GM18909 (cell line): ENCODE data around the gene SLC44A1.

Source experiments
- ATAC-seq: cut with Tn5 transposase; IDR thresholded peaks from one replicate; pipeline ENCODE4 v1.9.1; 2021; ENCODE audit warnings: mild to moderate bottlenecking; ENCODE audit not compliant: unreplicated experiment, poor library complexity

The SLC44A1 gene

DNA sequence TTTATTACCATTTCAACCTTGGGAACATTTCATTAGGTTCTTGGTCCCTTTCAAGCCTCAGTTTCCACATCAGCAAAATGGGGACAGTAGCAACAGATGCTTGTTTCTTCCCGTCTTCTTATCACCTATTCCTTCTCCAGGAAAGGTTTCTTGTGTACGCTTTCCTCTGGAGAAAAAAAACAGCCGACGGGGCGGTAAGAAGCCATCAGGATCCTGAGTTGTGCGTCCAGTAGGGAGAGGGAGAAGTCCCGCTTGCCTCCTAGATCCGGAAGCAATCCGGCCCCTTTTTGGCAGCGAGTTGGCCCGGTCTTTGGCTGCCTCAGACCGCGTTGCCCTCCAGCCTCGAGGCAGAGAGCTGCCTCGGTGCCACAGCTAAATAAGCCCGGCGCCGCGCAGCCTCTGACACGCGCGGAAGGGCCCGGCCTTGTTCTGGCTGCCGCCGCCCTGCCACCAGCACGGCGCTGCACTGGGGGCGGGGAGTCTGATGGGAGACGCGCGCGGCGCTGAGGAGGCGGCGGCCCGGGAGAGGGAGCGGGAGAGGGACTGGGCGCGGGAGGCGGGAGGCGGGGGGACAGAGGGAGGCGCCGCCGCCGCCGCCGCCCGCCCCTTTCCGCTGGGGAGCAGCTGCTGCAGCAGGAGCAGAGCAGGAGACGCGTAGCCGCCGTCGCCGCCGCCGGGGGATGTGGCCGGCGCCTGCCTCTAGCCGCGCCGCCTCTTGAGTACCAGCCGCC lies at the start of gene SLC44A1:
TSS of gene SLC44A1 (plus strand) at position 649 of the 731 bp plus-strand sequence. CDS start 218 bp downstream, outside the sequence.
- ATAC-seq: peak; percentile 91

DNA sequence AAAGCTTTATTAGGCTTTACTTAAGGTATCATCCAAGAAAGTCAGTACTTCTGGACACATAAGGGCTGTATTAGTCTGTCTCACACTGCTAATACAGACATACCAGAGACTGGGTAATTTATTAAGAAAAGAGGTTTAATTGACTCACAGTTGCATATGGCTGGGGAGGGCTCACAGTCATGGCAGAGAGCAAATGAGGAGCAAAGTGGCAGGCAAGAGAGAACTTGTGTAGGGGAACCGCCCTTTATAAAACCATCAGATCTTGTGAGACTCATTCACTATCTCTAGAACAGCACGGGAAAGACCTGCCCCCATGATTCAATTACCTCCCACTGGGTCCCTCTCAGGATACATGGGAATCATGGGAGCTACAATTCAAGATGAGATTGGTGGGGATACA lies 49.2 kb upstream of the SLC44A1 start:
- ATAC-seq: no peak

DNA sequence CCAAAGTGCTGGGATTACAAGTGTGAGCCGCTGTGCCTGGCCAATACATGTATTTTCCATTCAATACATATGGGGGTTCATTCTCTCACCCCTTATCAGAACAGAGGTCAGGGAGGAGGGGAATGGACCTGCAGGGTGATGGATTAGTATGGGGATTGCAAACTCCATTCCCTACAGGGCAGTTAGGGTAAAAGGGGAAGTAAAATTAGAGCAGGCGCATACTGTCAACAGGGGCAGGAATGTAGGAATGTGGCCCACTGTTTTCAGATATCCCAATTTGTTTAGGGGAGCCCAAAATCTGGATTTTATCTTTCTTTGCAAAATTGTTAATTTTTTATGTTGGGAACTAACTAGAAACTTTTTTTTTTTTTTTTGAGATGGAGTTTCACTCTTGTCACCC lies 46.4 kb upstream of the SLC44A1 start:
- no peak for ATAC-seq

DNA sequence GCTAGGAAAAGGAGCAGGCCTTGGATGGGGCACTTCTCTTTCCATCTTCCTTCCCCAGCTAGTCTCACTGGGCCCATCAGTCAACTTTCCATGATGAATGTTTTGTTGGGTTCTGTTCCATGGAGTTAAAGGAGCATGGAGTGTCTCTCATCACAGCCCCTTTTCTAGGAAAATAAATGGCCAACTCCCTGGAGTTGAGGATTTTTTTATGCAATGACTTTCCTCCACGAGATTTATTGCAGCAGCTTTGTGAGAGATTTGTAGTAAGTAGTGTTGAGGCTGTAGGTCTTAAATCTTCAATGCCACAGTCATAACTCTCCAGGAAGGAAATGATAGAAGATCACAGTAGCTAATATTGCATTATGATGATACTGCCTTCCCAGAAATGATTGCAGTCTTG lies 45.6 kb upstream of the SLC44A1 start:
- no peak for ATAC-seq

DNA sequence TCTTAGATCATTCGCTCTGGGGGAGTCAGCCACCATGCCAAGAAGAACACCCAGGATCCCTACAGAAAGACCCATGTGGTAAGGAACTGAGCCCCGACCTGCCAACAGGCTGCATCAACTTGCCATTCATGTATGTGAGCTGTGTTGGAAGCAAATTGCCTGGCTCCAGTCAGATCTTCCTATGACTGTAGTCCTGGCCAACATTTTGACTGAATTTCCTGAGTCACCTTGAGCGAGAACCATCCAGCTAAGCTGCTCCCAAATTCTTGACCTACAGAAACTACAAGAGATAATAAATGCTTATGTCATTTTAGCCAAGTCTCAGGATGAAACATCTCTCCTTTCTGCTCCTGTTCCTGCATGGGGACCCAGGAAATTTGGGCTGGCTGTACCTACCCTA lies 40.0 kb upstream of the SLC44A1 start:
- ATAC-seq: no peak

DNA sequence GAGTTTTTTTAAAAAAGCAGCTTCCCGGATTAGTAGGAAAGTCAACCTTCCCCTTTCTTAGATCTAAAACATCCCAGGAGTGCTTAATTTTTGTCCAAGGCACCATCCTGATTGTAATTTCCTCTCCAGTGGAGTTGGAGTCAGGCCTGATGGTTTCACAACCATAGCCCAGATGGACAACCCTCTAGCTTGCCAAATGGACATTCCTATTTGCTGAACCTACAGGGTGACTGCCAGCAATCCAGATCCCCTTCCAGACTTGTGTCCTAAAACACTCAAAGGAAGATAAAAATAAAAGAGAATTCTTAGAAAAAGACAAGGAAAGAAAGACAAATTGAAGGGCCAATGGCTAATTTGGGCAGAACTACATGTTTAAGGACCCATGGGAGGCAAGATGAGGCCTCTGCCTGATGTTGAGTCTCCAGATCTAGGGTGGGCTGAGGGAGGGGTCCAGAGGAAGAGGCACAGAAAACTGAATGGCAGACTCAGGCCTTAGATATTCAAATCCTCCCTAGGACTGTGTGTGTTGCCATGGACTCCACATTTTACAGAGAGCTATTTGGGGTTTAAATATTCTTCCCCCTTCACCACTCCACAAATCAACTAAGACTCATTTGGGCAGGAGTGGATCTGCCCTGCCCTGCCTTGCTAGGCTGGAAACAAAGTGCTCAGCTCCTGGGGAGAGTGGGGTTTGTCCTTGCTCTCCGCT lies 38.5 kb upstream of the SLC44A1 start:
- ATAC-seq: no peak

DNA sequence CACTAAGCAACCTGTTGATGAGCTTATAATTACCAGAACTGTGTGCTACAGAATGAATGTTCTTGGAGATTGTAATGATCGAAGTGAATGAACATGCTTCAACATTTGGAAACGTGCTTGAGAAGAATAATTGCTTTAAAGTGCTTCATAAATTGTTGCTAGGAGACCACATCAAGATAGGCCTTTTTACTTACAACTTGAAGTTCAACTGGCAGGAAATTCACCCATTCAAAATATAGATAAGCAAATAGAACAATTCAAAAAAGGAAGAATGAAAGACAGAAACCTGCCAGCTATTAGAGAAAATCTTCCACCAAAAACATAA lies 38.0 kb upstream of the SLC44A1 start:
- ATAC-seq: no peak

DNA sequence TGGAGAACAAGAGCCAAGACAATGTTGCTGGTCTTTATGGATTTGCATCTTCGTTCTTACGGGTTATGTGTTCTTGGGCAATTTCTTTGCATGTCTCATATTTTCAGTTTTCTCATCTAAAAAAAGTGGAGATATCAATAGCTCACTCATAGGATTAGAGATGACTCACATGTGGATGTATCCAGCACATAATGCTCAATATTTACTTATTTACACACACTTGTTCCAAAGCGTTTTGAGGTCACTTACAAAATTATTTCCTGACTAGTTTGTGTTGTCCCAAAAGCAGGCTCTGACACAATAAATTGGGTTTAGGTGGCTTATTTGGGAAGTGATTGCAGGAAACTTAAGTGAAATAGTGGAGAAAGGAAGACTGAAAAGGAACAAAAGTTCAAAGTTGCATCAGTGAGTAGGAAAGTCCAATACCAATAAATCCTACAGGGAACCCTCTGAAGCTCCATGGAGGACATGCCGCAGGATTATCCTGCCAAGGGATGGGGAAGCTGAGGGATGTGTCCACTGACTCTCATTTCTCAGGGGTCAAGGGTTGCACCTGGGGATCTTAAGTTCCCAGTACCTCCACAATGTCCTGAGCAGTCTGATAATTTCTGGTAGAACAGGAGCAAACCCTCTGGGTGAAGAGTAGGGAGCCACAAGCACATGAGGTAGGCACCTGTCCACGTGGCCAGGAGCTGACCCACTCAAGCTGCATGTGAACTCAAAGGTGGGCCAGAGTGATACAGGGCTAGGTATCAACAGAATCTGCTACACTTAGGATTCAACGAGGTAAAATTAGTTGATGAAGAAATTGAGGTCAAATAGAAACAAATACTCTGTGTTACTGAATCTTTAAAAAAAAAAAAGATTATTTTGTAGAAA lies 37.4 kb upstream of the SLC44A1 start:
- no peak for ATAC-seq

DNA sequence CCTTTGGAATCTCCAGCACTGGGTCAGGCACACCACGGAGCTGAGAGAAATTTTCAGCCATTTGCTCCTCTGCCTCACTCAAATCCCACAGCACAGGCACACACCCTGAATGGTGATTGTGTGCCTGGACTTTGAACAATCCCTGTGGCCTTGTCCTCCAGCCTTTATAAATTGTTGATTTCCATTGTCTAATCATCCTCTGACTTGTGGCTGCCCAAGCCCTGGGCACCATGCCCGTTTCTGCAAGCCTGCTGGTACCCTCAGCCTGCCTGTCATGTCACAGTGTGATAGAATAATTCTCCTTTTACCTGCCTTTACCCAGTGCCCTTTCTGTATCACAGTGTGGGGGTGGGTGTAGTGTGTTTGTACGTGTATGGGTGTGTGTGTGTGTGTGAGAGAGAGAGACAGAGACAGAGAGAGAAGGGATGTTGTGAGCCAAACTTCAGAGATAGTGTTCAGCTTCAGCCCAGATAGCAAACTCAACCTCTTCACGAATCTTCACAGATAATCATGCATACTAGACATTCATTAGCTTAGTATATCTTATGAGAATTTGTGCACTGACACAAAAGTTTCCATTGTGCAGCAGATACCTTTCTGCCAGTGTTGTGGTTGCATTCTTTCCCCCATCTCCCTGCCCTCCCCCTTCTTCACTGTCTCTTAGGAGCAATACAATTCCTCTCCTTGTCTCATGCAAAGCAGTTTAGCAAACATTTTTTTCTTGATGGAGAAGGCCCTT lies 27.8 kb upstream of the SLC44A1 start:
- ATAC-seq: no peak

DNA sequence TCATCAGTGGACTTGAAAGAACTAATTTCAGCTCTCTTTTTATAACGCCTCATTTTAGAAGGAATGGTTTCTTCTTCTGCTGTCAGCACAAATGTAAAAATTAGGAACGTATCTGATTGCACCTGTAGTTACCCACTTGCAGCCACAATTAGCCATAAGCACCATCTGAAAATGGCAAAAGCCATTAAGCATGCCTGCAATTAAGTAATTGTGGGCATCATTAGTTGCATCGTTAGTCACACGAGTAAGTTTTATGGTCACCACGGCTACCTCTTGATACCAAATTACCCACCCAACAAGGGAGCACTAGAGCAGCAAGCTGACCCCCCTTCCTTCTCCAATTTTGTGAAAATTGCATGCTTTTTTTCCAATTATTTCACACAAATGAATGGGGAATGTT lies 25.8 kb upstream of the SLC44A1 start:
- no peak for ATAC-seq

DNA sequence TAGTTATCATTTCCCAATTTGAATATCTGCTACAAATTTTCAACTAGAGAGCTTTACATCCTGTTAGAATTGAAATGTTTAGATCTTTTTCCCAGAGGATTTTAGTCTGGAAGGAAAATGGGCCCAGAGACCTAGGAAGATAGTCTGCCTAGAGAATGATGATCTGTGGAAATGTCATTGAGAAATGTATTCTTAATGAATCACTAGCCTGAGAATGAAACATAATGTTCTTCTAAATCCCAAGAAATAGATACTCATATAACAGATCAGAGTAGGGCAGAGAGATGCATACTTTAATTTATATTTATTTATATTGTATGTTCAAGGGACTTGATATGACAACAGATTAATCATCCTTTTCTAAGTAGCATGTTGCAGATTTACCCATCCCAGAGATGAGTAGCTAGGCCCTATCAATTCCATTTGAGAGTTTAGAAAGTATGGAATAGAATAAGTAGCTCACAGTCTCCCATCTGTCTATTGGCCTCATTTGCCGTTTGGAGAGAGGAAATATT lies 25.1 kb upstream of the SLC44A1 start:
- ATAC-seq: no peak

DNA sequence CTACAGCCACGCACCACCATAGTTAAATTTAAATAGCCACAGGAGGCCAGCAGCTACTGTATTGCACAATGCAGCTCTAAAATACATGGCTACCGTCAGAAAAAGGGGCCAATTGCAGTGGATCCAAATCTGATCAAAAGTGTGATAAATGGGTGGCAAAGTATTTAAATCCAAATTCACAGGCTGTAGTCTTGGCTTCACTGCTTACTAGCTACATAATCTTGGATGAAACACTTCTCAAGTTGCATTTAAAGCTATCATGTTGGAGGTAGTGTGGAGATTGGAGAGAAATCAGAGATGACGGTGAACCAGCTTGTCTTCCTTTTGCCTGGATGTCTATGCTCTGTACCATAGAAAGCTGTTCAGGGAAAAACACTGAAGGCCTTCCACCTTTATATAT lies 24.0 kb upstream of the SLC44A1 start:
- ATAC-seq: no peak

DNA sequence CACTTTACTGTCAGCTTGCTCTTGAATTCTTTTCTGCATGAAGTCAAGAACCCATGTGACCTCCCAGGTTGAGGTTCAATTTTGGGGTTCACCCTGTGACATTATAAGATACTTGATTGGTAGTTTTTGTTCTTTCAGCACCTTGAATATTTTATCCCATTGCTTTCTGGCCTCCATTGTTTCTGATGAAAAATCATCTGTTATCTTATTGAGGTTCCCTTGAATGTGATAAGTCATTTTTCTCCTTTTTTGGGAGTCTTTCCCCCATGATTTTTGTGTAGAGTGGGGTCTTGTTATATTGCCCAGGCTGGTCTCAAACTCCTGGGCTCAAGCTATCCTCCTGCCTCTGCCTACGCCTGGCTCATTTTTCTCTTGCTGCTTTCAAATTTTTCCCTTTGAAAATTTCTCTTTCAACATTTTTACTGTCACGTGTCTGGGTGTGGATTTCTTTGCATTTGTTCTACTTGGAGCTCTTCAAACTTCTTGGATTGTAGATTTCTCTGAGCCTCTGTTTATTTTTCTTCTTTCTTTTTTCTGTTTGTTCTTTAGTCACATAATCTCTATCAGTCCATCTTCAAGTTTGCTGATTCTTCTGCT lies 20.8 kb upstream of the SLC44A1 start:
- ATAC-seq: no peak

DNA sequence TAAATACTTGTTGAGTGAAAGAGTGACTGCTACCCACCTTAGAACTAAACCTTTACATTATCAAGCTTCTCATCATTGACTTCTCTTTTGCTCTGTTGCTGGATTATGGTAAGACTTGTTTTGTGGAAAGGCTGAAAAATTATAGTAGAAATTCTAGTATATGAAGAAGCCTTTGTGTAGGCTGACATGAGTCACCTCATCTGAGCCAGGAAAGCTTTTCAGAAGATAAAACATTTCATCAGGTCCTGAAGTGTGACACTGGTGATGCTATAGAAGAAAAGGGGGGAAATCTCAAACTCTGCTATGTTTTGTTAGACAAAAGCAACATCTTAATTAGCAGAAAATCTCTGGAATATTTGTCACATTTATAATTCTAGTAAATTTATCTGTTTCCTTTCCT lies 18.4 kb upstream of the SLC44A1 start:
- ATAC-seq: no peak

DNA sequence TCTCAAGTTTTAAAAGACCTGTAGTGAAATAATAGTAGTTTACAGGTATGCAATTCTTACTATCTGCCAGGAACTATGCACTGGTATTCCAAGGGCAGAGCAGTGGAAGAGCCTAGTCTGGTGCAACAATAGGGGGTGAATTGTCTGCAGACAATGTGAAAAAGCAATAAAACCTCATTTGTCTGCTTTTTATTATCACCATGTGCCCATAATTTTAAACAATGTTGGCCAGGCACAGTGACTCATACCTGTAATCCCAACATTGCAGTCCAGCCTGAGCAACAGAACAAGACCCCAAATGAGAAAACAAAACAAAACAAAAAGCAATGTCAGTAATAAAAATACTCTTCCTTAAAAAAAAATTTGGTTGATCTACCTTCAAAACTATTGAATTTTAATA lies 12.2 kb upstream of the SLC44A1 start:
- no peak for ATAC-seq

DNA sequence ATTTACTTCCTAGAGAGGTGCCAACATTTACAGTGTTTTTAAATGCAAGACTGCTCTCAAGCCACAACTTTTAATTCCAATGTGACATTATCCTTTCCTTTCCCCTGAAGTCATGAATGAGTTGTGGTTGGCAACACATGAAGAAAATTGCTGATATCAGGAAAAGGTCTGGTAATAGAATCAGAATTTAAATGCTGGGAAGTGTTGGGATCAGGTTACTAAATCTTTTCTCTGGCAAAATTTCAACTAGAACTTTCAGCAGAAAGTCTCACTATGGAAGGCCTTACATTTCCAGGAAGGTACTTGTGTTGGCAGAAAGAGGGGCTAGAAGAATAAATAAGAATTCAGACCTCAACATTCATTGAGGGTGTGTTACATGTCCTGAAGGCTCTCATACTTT lies 10.6 kb upstream of the SLC44A1 start:
- ATAC-seq: no peak

DNA sequence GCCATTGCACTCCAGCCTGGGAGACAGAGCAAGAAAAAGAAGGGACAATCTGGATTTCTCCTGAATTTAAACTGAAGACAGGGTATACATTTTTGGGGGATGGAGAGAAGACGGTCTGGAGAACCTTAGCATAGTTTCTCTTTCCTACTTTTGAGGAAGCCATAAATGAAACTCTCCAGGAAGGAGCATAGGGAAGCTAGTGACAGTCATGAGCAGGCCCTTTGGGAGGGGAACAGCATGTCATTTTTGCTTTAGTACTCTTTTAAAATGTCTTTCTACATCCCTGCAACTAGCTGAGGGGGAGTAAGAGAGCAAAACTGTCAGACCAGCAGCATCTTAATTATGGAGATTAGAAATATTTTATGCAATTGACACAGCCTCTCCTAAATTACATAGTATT lies 8.2 kb upstream of the SLC44A1 start:
- ATAC-seq: no peak

DNA sequence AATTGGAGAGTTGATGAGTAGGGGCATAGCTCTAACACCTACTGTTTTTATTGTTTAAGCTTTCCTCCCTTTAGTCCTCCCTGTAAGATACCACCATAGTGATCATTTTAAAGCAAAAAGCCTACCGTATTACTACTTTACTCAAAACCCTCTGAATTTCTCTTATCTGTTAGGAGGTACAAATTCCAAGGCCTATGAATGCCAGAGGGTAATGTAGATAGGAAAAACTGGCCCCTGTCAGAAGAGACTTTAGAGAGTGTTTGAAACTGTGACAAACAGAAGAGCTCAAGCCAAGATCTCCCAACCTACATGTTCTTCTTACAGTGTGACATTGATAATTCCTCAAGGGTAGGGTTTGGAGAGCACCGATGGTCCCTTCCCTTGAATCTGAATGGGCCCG lies 7.2 kb upstream of the SLC44A1 start:
- no peak for ATAC-seq

DNA sequence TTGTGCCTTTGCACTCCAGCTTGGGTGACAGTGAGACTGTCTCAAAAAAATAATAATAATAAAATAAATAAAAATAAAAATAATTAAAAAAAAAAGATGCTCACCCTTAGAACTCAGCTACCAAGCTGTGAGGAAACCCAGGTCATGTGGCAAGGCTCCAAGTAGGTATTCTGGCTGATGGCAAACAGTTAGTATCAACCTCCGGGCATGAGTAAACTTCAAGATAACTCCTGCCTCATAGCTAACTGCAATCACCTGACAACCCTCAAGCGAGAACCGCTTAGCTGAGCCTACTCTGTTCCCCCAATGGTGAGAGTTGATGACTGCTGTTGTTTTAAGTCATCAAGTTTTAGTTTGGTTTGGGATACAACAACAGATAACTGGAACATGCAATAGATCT lies 6.1 kb upstream of the SLC44A1 start:
- ATAC-seq: no peak
